Dermis lymphatic vessel endothelial cell (primary cell): ENCODE data around the gene KLK10. TPM values are rescaled to one million over a fixed set of nuclear protein-coding genes. Genes with fewer than 3 reads are reported as not detected.

Experiments used
- total RNA-seq: library from RNA; depleted of rRNA; stranded (reverse); fragments of >200 nt; gene quantifications from 2 replicates; pipeline ENCODE4 v1.2.1, GENCODE V29; 2014

Gene KLK10, protein sequence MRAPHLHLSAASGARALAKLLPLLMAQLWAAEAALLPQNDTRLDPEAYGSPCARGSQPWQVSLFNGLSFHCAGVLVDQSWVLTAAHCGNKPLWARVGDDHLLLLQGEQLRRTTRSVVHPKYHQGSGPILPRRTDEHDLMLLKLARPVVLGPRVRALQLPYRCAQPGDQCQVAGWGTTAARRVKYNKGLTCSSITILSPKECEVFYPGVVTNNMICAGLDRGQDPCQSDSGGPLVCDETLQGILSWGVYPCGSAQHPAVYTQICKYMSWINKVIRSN
- total RNA-seq = not detected in 2 replicates

DNA sequence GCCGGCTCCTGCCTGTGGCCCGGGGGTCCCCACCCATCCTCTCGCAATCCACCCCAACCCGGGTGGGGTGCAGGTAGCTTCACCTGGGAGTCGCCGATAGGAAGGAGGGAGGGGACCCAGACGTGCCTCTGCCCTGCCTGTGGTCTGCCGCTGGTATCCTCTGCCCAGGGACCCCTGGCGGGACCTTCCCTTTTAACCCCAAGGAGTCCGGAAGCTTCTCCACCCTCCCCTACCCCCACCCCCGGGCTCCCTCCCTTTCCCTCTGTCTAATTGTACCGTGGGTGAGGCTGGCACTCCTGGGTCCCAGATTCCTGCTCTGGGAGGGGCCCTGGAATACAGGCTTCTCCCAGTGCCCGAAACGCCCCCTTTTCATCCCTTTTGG is at the start of gene KLK10:
TSS of gene KLK10 (minus strand) at position 166 of the 382 bp plus-strand sequence. CDS start 579 bp downstream, outside the sequence.

DNA sequence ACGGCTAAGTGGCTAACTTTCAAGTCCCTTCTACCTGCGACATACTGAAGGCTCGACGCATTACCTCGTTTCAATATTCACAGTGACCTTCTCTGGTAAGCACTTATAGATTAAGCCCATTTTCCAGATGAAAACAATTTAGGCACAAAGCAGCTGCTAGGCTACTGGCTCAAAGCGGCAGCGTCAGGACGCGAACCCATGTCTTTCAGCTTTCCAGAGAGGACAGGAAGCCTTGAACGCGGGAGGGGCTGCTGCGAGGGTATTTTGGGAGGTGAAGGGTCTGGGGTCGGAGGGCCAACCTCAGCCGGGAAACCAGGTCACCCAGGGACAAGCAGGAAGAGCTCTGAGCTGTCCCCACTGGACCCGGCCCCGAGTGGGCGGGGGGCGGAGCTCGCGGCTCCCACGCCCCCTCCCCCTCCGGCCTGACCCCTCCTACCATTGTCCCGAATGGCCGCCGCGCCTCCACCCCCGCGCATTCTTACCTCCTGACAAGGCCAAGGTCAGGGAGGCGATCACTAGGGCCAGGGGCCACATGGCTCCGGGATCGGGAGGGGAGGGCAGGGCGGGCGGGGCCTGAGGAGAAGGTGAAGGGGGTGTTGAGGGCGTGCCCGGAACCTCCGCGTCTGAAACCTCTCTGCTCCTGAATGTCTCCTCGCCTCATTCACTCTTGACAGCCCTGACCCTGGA is 45.2 kb upstream of the KLK10 start, which contains the start of gene KLK13:
TSS of gene KLK13 (minus strand) at position 559 of the 687 bp plus-strand sequence. CDS start at position 534, 25 bp downstream.

DNA sequence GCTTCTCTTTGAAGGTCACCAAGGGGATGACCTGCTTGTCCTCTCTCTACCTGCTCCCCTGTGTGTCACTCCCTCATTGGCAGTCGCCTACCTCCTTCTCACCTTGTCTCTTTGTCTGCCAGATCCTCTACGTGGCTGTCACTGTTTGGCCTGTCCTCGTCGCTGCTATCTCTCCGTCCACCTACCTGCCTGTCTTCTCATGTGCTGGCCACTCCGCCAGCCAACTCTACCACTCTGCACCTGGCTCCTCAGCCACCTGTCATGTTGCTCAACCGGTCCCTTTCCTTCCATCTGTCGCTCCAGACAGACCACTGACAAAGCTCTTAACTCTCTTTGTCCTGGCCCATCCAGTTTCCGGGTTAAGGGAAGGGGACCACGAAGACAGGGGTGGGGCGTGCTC is 15.2 kb upstream of the KLK10 start, which contains the start of gene KLK12:
TSS of gene KLK12 (minus strand) at position 299 of the 400 bp plus-strand sequence. CDS start 381 bp downstream, outside the sequence.

DNA sequence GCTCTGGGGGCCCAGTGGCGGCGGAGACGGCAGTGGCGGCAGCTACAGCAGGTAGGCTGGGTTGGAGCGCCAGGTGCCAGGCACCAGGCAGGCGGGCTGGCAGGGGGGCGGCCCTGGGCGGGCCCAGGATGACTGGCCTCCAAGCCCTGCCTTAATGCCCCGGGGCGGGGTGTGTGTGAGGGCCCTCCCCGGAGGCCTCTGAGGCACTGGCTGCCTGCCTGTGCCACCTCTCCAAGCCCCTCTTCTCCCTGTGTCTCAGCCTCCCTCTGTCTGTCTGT is 7.0 kb upstream of the KLK10 start, which contains the start of gene KLK11:
TSS of gene KLK11 (minus strand) at position 63 of the 278 bp plus-strand sequence. CDS start 985 bp downstream, outside the sequence.

GRCh38 chr19:51001515-51001914 is 18.0 kb downstream of the KLK10 start, which contains the start of gene KLK8:
Gene KLK8 (minus strand): TSS chr19:51001604. CDS start chr19:51001167, 437 bp downstream.

GRCh38 chr19:50983625-50984292 is 35.8 kb downstream of the KLK10 start, which contains the start of gene KLK7:
Gene KLK7 (minus strand): TSS chr19:50983917. CDS start chr19:50982399, 1,518 bp downstream.

GRCh38 chr19:50969413-50969760 is 50.1 kb downstream of the KLK10 start, which contains the start of gene KLK6:
Gene KLK6 (minus strand): TSS chr19:50969591. CDS start chr19:50968104, 1,487 bp downstream.

Other genes starting within 250 kb of the KLK10 start
- gene GPR32, start 249.2 kb downstream of the KLK10 start, total RNA-seq = not detected in 2 replicates
- not detected in 2 replicates for gene ACP4, start 229.3 kb downstream of the KLK10 start, total RNA-seq
- not detected in 2 replicates for gene KLK1, start 195.9 kb downstream of the KLK10 start, total RNA-seq
- not detected in 2 replicates for gene KLK15, start 186.1 kb downstream of the KLK10 start, total RNA-seq
- gene KLK3, start 164.8 kb downstream of the KLK10 start, total RNA-seq = not detected in 2 replicates
- gene KLK2, start 146.3 kb downstream of the KLK10 start, total RNA-seq = not detected in 2 replicates
- gene KLK4, start 108.3 kb downstream of the KLK10 start, total RNA-seq = not detected in 2 replicates
- gene KLK5, start 66.7 kb downstream of the KLK10 start, total RNA-seq = not detected in 2 replicates
- not detected in 2 replicates for gene KLK6, start 50.1 kb downstream of the KLK10 start, total RNA-seq
- not detected in 2 replicates for gene KLK7, start 35.8 kb downstream of the KLK10 start, total RNA-seq
- not detected in 2 replicates for gene KLK8, start 18.1 kb downstream of the KLK10 start, total RNA-seq
- gene KLK11, start 6.9 kb upstream of the KLK10 start, total RNA-seq = not detected in 2 replicates
- not detected in 2 replicates for gene KLK12, start 15.3 kb upstream of the KLK10 start, total RNA-seq
- gene KLK13, start 45.4 kb upstream of the KLK10 start, total RNA-seq = not detected in 2 replicates
- gene KLK14, start 63.2 kb upstream of the KLK10 start, total RNA-seq = not detected in 2 replicates
- 3.7 and 5.0 TPM in 2 replicates for gene CTU1, start 88.7 kb upstream of the KLK10 start, total RNA-seq
- gene SIGLEC9, start 105.2 kb upstream of the KLK10 start, total RNA-seq = 0.11 and 0.34 TPM in 2 replicates
- gene SIGLEC7, start 122.6 kb upstream of the KLK10 start, total RNA-seq = not detected in 2 replicates
- gene CD33, start 205.4 kb upstream of the KLK10 start, total RNA-seq = not detected in 2 replicates
- gene SIGLECL1, start 231.4 kb upstream of the KLK10 start, total RNA-seq = not detected in 2 replicates